NCI-H2171 treated with DMSO at 0.1 percent for 48 hours (cell line): ENCODE measurements around the gene HCAR2.
"Not testable (repeated sequence)": the region's sequence is repeated elsewhere in the genome, so short reads cannot be mapped to it uniquely, and the experiment has no call there.

ENCODE experiments used
- DNase-seq: peaks from one replicate; lab custom pipeline; 2025; lab: John Stamatoyannopoulos, UW

Gene HCAR2

DNA sequence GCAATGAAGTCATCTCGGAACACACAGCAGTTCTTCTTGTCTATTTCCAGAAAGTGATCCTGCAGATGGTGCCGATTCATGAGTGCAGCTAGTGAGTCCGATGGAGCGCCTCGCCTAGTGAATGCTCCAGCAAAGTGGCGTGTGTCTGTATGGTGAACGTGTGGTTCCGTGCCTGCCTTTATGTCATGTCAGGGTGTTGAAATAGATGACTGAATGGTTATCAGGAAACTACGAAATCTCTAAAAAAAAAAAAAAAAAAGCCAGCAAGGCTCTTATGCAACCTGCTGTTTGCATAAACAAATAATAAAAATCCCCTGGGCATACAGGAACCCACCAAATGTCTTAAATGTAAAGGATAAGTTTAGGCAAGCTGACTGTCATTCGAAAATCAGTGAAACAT lies 13.5 kb upstream of the HCAR2 start, which contains the start of gene HCAR3:
HCAR3 (minus strand) TSS at position 154 of the 400 bp plus-strand sequence; CDS start at position 80, 74 bp downstream.
- DNase-seq, result peak; percentile 96

GRCh38 chr12:122715211-122715610 lies 12.1 kb upstream of the HCAR2 start:
- not testable (repeated sequence) for DNase-seq

- DNase-seq, result not testable (repeated sequence)
Observed at GRCh38 chr12:122713491-122714188, 10.5 kb upstream of the HCAR2 start.

DNA sequence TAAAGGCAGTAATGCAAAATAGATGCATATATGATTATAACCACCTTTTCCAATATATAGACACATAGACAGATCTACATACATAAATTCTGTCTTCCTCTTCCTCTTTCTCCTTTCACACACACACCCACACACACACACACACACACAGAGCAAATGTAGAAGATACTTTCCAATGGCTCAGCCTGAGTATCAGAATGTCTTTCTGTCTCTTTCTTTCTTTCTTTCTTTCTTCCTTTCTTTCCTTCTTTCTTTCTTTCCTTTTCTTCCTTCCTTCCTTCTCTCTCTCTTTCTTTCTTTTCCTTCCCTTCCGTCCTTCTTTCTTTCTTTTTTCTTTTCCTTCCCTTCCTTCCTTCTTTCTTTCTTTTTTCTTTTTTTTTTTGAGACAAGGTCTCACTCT lies 8.1 kb upstream of the HCAR2 start:
- DNase-seq, result not testable (repeated sequence)

DNA sequence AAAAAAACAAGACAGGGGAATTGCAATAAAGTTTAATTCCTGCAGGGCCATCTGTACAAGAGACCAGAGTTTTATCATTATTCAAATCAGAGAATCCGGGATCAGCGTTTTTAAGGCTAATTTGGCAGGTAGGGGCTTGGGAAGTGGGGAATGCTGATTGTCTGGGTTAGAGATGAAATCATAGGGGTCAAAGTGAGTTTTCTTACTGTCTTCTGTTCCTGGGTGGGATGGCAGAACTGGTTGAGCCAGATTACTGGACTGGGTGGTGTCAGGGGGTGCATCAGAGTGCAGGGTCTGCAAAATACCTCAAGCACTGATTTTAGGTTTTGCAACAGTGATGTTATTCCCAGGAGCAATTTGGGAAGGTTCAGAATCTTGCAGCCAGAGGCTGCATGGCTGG lies 7.2 kb upstream of the HCAR2 start:
- not testable (repeated sequence) for DNase-seq

DNA sequence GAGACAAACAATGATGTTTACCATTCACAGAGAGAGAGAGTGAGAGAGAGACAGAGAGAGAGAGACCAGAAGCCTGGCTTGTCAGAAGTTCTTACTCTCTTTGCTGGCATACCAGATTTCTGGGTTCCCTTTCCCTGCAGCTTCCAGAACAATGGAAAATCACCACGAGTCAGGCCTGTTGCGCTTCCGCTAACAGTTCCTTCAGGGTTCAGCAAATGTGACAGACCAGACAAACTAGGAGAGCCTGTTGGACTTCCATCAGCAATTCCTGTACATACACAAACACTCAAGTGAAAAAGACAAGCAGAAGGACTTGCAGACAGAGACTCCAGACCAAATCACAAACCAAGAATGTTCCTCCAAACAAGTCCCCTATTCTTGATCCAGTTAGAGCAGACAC lies 6.1 kb upstream of the HCAR2 start:
- not testable (repeated sequence) for DNase-seq

- peak; percentile 79 for DNase-seq
Observed at GRCh38 chr12:122703841-122704240, 684 bp upstream of the HCAR2 start.

- DNase-seq, result not testable (repeated sequence)
Observed at GRCh38 chr12:122701481-122701880, 1.7 kb downstream of the HCAR2 start.

GRCh38 chr12:122700038-122700710 lies 3.0 kb downstream of the HCAR2 start:
- DNase-seq, result not testable (repeated sequence)

- DNase-seq, result not testable (repeated sequence)
Observed at GRCh38 chr12:122696922-122697321, 6.2 kb downstream of the HCAR2 start.

DNA sequence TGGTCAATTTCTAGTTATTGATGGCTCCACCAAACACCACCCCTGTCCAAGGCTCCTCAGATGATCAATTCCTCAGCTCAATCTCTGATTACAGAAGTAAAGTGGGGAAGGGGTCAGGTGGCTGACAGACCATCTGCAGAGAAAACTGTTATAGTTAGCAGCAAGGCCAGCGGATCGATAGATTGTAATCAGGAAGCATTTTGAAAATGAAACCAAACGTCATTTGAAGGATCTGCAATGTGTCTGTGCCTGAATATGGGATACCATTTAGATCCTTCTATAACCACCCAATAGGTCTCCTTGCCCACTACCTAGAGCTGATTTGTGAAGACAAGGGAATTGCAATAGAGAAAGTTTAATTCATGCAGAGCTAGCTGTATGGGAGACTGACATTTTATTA lies 11.6 kb downstream of the HCAR2 start:
- no peak for DNase-seq

DNA sequence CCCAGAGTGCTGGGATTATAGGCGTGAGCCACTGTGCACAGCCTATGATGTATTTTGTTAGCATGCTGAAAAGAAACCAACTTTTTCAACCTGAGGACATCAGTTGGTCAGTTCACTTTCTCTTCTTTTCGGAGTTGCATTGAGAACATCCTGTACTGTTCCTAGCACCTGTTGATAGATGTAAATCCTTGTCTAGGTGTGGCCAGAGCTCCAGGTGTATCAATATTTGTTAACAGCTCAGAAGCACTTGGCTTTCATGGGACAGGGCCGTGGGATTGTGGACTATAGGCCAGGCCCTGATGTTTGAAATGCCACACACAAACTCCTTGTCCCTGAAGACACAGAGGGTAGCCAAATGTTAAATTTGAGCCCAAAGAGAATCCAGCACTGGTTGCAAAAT lies 14.9 kb downstream of the HCAR2 start:
- no peak for DNase-seq

DNA sequence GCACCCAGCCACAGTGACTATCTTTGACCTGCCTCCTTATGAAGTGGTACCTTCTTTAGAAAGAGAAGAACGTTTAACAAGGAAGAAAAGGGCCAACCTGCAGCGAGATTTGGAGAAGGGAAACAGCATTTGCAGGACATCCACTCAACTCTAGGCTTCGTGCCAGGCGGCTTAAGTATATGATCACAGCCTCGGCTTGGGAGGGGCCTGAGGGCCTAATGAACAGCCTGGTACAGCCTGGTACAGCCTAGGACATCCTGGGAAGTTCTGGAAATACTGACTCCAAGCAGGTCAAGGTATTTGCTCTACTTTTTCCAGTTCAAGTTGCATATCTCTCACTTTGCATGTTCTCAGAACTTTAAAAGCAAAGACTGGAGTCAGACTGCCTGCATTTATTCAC lies 16.1 kb downstream of the HCAR2 start:
- DNase-seq, result no peak

DNA sequence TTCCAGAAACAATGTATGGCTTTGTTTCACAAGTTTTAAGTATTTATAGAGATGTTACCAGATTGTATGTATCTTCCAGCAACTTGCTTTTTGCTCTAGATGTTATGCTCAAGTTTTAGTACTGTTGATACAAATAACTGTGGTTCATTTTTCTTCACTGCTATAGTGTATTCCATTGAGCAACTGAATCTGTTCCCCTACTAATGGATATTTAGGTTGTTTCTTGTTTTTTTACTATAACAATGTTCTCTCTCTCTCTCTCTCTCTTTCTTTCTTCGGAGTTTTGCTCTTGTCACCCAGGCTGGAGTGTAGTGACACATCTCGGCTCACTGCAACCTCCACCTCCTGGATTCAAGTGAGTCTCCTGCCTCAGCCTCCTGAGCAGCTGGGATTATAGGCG lies 16.6 kb downstream of the HCAR2 start:
- no peak for DNase-seq

GRCh38 chr12:122684297-122684813 lies 18.8 kb downstream of the HCAR2 start:
- DNase-seq, result no peak

DNA sequence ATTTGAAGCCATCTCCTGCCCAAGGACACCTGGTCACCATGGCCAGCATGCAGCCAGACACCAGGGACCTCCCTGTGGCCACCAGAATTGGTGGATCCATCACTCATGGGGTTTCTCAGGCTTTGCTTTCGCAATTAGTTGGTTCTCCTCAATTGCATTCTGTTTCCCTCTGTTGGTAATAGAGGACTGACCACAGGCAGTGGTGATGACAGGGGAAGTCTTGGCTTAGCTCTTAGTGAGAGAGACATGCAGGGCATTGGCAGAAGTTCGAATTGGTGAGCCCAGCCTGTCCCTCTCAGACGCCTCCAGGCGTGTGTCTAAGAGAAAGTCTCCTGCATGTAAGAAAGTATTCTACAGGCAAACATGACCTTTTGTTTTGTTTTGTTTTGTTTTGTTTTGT lies 21.3 kb downstream of the HCAR2 start:
- no peak for DNase-seq

DNA sequence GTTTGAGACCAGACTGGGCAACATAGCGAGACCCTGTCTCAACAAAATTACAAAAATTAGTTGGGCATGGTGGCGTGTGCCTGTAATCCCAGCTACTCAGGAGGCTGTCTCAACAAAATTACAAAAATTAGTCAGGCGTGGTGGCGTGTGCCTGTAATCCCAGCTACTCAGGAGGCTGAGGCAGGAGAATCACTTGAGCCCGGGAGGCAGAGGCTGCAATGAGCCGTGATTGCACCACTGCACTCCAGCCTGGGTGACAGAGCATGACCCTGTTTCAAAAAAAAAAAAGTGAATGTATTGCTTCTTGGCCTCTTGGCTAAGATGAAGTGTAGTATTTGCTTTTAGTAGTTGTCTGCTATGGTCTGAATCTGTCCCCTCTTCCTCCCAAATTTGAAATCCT lies 22.2 kb downstream of the HCAR2 start:
- not testable (repeated sequence) for DNase-seq

DNA sequence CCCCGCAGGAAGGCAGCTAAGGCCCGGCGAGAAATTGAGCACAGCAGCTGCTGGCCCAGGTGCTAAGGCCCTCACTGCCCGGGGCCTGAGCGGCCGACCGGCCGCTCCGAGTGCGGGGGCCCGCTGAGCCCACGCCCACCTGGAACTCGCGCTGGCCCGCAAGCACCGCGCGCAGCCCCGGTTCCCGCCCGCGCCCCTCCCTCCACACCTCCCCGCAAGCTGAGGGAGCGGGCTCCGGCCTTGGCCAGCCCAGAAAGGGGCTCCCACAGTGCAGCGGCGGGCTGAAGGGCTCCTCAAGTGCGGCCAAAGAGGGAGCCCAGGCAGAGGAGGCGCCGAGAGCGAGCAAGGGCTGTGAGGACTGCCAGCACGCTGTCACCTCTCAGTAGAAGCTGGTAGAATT lies 26.4 kb downstream of the HCAR2 start:
- DNase-seq, result not testable (repeated sequence)

DNA sequence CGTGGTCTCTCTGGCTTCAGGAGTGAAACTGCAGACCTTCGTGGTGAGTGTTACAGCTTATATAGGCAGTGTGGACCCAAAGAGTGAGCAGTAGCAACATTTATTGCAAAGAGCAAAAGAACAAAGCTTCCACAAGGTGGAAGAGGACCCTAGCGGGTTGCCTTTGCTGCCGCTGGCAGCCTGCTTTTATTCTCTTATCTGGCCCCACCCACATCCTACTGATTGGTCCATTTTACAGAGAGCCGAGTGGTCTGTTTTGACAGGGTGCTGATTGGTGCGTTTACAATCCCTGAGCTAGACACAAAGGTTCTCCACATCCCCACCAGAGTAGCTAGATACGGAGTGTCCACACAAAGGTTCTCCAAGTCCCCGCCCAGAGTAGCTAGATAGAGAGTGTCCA lies 27.1 kb downstream of the HCAR2 start:
- DNase-seq, result not testable (repeated sequence)

- no peak for DNase-seq
Observed at GRCh38 chr12:122672515-122672914, 30.6 kb downstream of the HCAR2 start.

- no peak for DNase-seq
Observed at GRCh38 chr12:122669397-122670070, 33.6 kb downstream of the HCAR2 start.

DNA sequence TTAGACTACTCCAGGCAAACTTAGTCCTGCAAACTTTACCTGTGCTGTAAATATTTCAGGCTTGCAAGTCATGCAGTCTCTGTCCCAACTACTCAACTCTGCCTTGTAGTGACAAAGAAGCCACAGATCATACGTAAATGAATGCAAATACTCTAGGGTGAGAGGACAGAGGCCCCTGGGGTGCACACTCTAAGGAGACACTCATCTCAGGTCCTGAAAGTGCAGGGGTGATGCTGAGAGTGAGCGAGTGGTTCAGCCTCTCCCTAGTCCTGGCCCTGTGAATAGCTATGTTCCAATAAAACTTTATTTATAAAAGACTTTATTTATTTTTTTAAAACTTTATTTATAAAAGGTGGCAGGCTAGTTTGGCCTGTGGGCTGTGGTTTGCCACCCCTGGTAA lies 34.9 kb downstream of the HCAR2 start:
- no peak for DNase-seq

GRCh38 chr12:122665759-122666158 lies 37.4 kb downstream of the HCAR2 start:
- no peak for DNase-seq
